GM19397 (cell line): ENCODE results near the gene NECTIN2.

Experiments
- ATAC-seq: cut with Tn5 transposase; IDR thresholded peaks from one replicate; pipeline ENCODE4 v1.9.1; 2021; ENCODE audit warnings: mild to moderate bottlenecking, moderate library complexity; ENCODE audit not compliant: unreplicated experiment

NECTIN2 gene

DNA sequence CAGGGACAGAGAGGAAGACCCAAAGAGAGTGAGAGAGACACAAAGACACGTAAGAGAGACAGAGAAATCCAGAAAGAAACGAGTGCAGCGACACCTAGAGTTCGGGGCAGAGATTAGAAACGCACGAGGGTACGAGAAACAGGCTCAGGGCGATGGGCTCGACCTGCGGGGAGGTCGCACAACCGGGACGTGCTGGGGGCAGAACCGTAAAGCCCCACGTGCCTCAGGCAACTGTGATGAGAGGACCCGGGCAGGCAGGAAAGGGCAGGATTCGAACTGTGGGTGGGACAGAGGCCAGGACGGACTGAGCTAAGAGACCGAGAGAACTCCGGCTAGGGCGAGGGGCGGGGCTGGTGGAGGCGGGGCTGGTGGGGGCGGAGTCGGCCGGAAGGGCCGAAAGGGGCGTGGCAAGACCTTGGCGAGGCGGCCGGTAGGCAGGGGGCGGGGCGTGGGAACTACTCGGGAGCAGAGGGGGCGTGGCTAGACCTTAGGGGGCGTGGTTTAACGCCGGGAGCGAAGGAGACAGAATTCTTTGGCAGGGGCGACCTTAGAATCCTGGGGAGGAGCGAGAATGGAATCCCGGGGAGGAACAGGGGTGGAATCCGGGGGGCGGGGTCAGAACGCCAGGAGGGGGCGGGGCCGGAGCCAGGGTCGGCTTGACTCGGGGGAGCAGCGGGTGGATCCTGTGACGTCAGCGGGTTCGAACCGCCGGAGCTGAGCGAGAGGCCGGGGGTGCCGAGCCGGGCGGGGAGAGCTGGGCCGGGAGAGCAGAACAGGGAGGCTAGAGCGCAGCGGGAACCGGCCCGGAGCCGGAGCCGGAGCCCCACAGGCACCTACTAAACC, at the start of gene NECTIN2:
Gene NECTIN2 (plus strand): TSS at position 686 of the 843 bp plus-strand sequence. CDS start 229 bp downstream, outside the sequence.
- no peak for ATAC-seq

DNA sequence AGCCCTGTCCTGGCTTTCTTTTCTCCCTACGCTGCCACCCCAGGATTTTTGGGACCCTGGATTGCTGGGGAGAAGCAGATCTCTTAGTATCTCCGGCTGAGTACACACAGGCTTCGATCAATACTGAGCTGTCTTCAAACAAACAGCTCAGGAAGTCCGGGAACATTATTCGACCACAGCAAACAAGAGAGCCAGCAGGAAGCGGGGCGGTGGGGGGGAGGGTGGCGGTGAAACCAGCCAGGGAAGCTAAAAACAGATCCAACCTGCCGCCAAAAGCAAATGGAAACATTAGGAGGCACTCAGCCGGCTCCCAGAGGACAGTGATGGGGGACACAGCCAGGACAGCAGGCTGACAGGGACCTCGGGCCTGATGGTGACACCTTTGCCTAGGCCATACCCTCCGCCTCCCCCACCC, 49.4 kb upstream of the NECTIN2 start:
- no peak for ATAC-seq

DNA sequence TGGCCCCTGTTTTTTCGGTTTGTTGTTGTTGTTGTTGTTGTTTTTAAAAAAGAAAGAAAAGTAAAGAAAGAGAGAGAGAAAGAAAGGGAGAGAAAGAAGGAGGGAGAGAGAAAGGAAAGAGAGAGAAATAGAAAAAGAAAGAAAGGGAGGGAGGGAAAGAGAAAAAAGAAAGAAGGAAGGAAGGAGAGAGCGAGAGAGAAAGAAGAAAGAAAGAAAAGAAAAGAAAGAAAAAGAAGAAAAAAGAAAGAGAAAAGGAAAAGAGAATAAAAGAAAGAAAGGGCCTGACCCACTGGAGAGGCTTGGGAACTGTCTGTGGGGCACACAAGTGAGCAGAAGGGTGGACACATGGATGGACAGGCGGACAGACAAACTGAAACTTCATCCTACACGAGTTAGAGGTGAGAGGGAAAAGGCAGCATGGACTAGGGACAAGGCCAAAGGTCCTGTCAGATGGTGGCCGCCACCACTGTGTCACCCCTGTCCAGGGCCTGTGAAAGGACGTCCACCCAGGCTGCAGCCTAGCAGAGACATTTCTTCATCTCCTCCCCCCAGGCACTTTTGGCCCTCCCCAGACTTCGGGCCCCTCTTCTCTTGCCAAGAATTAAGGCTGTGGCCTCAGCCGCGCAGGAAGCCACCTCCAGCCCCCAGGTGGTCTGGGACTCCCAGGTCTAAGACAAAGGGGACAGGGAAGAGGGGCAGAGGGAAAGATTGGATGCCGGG, 46.3 kb upstream of the NECTIN2 start:
- ATAC-seq: no peak

DNA sequence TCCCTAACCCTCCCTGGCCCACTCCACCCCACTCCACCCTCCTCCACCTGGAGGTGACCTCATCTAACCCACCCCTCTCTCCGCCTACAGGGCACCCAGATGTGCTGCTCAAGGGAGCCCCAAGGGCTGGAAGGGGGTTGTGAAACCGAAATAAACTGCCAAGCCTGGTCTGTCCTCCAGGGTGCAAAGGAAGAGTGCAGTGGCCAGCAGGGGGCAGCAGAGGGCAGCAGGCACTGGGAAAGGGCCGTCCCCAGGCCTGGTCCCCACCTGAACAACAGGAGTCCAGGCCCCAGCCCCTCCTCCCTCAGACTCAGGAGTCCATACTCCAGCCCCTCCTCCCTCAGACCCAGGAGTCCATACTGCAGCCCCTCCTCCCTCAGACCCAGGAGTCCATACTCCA, 45.6 kb upstream of the NECTIN2 start:
- ATAC-seq: peak; percentile 58

DNA sequence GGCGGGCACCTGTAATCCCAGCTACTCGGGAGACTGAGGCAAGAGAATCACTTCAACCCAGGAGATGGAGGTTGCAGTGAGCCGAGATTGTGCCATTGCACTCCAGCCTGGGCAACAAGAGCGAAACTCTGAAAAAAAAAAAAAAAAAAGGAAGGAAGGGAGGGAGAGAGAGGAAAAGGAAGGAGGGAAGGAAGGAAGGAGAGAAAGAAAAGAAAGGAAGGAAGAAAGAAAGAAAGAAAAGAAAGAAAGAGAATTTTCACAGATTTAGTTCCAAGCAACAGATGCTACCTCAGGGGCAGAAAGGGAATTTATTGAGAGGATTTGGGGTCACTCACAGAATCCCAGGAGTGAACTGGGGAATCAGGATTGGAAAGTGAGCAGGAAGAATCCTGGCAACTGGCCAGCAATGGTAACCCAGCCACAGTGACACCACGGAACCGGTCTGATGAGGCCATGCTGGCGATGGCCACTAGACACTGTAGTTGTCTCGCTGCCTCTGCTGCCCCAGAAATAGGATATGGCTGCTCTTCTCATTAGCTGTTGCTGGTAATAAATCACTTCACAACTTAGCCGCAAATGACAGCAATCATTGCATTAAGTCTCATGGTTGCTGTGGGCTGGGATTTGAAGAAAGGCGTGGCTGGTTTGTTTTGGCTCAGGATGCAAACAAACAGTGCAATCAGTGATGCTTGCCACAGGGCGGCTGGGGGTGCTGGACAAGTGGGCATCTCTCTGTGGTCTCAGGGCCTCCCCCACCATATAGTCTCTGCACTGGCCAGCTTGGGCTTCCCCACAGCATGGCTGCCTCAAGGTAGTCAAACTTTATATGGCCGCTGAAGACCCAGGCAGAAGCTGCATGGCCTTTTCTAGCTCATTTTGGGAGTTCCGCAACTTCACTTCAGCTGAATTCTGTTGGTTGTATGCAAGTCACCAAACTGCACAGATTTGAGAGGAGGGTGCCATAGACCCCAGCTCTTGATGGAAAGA, 42.4 kb upstream of the NECTIN2 start:
- no peak for ATAC-seq

DNA sequence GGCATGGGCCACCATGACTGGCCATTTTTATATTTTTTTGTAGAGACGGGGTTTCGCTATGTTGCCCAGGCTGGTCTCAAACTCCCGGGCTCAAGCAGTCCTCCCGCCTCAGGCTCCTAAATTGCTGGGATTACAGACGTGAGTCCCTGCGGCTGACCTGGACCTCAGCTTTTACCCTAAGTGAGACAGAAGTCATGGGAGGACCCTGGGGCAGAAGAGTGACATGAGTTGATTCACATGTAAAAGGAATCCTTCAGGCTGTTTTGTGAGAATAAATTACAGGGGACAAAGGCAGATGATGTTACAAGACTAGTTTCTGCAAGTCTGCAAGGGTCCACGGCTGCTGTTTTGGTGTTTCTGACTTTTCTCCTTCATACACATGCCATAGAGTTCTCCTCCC, 39.8 kb upstream of the NECTIN2 start:
- ATAC-seq: no peak

DNA sequence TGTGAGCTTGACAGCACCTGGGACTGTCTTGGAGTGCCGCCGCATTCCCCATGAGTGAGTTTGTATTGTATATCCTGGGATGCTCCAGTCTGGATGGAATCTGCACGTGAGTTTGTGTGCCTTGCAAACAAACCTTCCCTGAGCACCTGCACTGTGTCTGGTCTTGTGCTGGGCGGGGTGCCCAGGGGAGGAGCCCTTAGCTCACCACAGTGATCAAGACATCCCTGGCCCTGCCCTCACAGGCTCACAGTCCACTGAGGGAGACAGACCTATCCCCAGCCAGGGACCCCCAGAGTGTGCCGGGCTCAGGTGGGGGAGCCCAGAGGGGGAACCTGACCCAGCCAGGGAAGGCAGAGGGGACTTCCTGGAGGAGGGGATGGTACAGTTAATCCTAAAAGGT, 38.9 kb upstream of the NECTIN2 start:
- ATAC-seq: no peak

DNA sequence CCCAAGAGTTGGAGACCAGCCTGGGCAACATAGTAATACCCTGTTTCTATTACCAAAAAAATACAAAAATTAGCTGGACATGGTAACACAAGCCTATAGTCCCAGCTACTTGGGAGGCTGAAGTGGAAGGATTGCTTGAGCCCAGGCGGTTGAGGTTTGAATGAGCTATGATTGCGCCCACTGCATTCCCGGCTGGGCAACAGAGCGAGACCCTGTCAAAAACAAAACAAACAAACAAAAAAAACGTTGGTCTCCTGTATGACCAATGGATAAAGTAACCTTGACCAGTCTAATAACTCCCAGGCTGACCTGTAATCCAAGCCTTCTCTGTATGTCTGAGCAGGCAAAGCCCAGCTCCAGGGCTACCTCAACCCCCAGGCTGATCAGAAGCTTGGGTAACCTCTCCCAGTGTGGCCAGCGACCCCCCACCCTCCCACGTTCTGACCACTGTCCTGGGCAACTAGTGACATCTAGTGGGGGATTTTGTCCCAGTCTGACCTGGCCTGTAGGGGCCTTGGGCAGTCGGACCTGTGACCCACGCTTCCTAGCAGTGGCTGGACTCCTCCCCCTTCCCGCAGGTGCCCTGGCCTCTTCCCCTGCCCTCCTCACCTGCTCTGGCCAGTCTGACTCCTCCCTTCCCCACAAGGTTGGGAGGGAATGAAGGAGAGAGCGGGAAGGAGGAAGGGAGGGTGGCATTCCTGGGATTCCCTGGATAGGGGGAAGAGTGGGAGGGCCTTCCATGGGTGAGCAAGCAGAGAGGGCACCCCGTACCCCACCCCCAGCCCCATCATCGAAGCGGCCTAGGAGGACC, 38.2 kb upstream of the NECTIN2 start:
- no peak for ATAC-seq

DNA sequence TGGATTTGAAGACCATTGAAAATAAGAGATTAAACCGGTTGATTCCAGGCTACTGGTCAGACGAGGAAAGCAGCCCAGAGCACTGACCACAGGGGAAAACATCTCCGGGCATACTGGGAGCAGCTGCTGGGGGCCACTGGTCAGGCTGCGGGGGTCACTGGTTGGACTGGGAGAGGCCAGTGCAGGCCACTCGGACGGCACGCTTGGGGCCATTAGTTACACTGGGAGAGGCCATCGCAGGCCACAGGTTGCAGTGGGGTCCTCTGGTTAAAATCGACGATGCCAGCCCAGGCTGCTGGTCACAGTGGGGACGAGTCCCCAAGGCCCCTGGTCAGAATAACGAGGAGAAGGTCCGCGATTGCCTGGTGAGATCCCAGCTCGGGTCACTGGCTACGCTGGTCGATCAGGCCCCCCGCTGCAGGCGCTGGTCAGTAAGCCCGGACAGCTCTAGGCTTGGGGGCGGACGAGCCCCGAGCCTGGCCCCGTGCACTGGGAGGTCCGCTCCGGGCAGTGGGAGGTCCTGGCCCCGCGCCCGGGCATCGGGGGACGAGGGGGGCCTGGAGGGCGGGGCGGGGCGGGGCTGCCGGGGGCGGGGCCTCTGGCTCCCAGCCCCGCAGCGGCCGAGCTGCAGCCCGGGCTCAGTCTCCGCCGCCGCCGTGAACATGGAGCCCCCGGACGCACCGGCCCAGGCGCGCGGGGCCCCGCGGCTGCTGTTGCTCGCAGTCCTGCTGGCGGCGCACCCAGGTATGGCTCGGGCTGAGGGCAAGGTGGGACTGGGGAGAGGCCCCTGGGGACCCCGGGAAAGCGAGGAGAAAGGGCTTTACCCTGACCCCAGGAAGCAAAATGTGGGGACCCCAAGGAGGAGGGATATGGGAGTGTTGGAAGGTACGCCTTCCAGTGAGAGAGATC, 37.4 kb upstream of the NECTIN2 start, which contains the start of gene BCAM:
Gene BCAM (plus strand): TSS at position 641 of the 909 bp plus-strand sequence. CDS start 22 bp downstream, at position 663.
- ATAC-seq: no peak

DNA sequence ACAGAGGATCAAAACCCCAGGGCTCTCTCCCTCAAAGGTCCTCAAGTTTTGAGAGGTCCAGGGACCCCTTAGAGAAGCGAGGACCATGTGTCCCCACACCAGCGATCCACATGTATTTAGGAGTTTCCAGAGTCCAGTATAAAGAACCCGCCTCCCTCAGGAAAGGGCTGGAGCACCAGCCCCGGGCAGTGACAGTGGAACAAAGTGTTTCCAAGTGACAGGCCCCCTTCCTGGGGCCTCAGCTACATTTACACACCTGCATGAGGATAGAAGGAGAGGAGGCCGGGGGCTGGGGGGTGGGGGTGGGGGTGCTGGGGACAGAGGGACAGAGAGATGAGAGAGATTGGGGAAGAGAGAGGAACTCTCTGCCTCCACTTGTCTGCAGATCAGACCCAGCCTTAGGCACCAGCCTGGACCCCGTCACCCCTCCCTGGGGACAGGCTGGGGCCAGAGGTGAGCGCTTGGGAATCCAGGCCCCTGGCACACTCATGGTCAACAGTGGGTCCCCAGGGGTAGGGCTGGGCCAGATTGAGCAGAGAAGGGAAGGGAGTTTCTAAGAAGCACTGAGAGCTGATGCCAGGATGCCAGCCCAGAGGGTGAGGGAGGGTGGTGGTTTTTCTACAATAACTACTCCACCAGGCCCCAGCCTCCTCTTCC, 36.4 kb upstream of the NECTIN2 start:
- no peak for ATAC-seq

DNA sequence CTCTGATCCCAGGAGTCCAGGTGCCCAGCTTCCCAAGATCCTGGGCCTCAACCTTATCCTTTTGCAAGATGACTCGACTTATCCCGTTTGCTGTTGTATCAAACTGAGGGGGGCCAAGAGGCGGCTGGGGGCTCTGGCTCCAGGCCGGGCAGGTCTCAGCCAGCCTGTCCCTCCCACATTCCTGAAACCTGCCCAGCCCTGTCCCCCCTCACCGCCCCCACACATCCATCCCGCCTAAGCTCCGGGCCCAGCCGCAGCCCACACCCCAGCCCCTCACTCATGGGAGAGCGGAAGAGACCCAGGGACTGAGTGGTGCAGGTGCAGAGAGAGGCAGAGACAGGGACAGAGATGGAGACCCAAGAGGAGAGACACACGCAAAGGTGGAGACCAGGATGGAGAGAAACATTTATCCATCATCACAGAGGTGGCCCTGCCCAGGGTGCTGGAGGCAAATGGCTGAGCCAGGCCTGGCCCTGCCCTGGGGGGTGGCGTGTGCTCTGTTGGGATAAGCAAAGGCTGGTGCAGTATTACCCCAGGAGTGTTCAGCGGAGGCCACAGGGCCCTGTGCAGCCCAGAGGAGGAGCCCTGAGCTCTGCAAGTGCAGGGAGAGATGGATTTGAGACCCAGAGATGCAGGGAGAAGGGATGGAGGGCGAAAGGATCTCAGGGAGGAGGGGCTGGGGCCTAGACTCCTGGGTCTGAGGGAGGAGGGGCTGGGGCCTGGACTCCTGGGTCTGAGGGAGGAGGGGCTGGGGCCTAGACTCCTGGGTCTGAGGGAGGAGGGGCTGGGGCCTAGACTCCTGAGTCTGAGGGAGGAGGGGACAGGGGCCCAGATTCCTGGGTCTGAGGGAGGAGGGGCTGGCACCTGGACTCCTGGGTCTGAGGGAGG, 35.6 kb upstream of the NECTIN2 start:
- no peak for ATAC-seq

DNA sequence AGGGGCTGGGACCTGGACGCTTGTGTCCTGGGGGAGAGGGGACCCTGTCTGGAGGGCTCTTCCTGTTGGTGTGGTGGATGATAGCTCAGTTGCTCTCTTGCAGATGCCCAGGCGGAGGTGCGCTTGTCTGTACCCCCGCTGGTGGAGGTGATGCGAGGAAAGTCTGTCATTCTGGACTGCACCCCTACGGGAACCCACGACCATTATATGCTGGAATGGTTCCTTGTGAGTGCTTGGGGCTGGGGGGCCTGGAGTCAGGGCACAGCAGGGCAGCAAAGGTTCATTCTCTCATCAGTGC, 35.0 kb upstream of the NECTIN2 start:
- no peak for ATAC-seq

DNA sequence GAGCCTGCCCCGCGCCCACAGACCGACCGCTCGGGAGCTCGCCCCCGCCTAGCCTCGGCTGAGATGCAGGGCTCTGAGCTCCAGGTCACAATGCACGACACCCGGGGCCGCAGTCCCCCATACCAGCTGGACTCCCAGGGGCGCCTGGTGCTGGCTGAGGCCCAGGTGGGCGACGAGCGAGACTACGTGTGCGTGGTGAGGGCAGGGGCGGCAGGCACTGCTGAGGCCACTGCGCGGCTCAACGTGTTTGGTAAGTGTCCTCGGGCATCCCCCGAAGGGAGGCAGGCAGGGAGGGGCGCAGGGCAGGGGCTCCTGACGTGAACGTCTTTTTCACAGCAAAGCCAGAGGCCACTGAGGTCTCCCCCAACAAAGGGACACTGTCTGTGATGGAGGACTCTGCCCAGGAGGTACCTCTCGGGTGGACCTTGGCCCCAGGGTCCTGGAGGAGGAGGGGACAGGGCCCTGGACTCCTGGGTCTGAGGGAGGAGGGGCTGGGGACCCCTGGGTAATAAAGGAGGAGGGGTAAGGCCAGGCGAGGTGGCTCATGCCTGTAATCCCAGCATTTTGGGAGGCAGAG, 33.9 kb upstream of the NECTIN2 start:
- no peak for ATAC-seq

DNA sequence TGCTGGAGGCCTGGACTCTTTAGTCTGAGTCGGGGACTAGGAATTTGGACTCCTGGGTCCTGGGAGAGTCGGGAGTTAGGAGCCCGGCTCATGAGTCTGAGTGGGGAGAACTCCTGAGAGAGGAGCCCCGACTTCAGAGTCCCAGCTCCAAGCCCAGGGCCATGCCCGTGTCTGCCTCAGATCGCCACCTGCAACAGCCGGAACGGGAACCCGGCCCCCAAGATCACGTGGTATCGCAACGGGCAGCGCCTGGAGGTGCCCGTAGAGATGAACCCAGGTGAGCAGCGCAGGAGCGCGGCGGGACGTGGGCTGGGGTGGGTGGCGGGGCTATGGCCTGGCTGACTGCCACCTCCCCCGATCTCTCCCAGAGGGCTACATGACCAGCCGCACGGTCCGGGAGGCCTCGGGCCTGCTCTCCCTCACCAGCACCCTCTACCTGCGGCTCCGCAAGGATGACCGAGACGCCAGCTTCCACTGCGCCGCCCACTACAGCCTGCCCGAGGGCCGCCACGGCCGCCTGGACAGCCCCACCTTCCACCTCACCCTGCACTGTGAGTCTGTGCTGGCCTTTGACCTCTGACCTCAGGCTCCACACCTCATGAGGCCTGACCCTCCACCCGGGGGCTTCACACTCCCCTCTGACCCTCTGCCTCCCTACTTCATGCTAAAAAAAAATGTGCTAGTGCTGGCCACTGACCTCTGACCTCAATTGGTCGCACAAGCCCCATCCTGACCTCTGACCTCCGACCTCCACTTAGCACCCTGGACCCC, 32.8 kb upstream of the NECTIN2 start:
- no peak for ATAC-seq

DNA sequence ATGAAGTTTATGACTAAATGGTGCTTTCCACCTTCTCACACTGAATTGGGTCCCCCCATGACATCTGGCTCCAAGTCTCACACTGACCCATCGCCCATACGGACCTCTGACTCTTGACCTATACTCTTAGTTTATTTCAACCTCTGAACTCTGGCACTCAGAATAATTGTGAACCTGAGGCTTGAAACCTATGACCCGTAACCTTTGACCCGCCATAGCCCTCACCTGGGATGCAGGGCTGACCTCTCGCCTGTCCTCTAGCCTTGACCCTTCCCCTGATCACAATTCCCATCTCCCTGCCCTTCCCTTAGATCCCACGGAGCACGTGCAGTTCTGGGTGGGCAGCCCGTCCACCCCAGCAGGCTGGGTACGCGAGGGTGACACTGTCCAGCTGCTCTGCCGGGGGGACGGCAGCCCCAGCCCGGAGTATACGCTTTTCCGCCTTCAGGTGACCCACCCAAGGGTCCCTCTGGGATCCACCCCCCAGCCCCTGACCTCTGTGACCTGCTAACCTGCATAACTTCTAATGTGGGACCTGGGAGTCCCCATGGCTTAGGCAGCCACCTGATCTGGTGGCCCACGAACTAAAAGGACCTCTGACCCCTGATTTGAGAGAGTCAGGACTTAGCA, 32.1 kb upstream of the NECTIN2 start:
- no peak for ATAC-seq

DNA sequence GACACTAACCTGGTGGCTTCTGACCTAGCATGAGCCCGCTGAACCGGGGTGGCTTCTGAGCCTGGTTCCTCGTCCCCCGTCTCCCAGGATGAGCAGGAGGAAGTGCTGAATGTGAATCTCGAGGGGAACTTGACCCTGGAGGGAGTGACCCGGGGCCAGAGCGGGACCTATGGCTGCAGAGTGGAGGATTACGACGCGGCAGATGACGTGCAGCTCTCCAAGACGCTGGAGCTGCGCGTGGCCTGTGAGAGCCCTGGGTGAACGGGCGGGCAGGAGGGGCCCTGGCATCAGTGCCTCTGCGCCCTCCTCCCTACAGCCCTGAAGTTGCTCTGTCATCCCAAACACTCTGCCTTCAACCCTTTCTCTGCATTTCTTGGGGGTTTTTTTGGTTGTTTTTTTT, 31.6 kb upstream of the NECTIN2 start:
- no peak for ATAC-seq
